Measurements from ENCODE around the gene ENPP6.
"Not testable (repeated sequence)": the region's sequence is repeated elsewhere in the genome, so short reads cannot be mapped to it uniquely, and the experiment has no call there.

The ENPP6 gene

GRCh38 chr4:184146951-184147350 is 70.7 kb downstream of the ENPP6 start:
- no peak for DNase-seq

GRCh38 chr4:184145596-184145995 is 72.1 kb downstream of the ENPP6 start:
- no peak for DNase-seq

- DNase-seq = no peak
These were observed 73.7 kb downstream of the ENPP6 start for GRCh38 chr4:184143770-184144564.

- DNase-seq = no peak
These were observed 75.3 kb downstream of the ENPP6 start for GRCh38 chr4:184142121-184143000.

GRCh38 chr4:184140901-184141300 is 76.8 kb downstream of the ENPP6 start:
- not testable (repeated sequence) for DNase-seq

GRCh38 chr4:184136525-184136924 is 81.1 kb downstream of the ENPP6 start:
- DNase-seq = no peak

- no peak for DNase-seq
These were observed 90.9 kb downstream of the ENPP6 start for GRCh38 chr4:184126800-184127199.

- no peak for DNase-seq
These were observed 94.9 kb downstream of the ENPP6 start for GRCh38 chr4:184122631-184123408.

GRCh38 chr4:184120549-184121127 is 97.0 kb downstream of the ENPP6 start:
- DNase-seq = no peak

- no peak for DNase-seq
These were observed 99.9 kb downstream of the ENPP6 start for GRCh38 chr4:184117662-184118199.

- DNase-seq = no peak
These were observed 102.3 kb downstream of the ENPP6 start for GRCh38 chr4:184115399-184115798.

GRCh38 chr4:184114431-184114830 is 103.2 kb downstream of the ENPP6 start:
- DNase-seq = peak in 1 of 2 donors; percentile 38

GRCh38 chr4:184112006-184112550 is 105.6 kb downstream of the ENPP6 start:
- no peak for DNase-seq

- DNase-seq = no peak
These were observed 106.3 kb downstream of the ENPP6 start for GRCh38 chr4:184111233-184111832.

- no peak for DNase-seq
These were observed 107.0 kb downstream of the ENPP6 start for GRCh38 chr4:184110452-184111224.

GRCh38 chr4:184108006-184108501 is 109.6 kb downstream of the ENPP6 start:
- no peak for DNase-seq

GRCh38 chr4:184104419-184105101 is 113.1 kb downstream of the ENPP6 start:
- DNase-seq = no peak

GRCh38 chr4:184103527-184104264 is 114.0 kb downstream of the ENPP6 start:
- no peak for DNase-seq

- no peak for DNase-seq
These were observed 114.7 kb downstream of the ENPP6 start for GRCh38 chr4:184102927-184103326.

Measured in hippocampal formation (tissue), 2 donors.